Peyer's patch (tissue), 4 donors: ENCODE results near the gene GABBR2. TPM values are rescaled to one million over a fixed set of nuclear protein-coding genes. Genes with fewer than 3 reads are reported as not detected.

ENCODE experiments used
- DNase-seq, 3 donors: peaks; one replicate each; pipeline ENCODE4 v3.0.0-alpha.2; 2017 to 2019
- H3K27ac ChIP-seq, 4 donors: fragments of 200-600 bp; sonication (generic); one replicate each; pipeline ENCODE4 v1.5.1; 2016 to 2019
- H3K27me3 ChIP-seq, 2 donors: fragments of 200-600 bp; sonication (generic); one replicate each; pipeline ENCODE4 v1.5.1; 2019
- H3K36me3 ChIP-seq, 3 donors: fragments of 200-600 bp; sonication (generic); one replicate each; pipeline ENCODE4 v1.5.1; 2016 to 2019
- H3K4me1 ChIP-seq, 4 donors: fragments of 200-600 bp; sonication (generic); one replicate each; pipeline ENCODE4 v1.5.1; 2016 to 2019
- H3K4me3 ChIP-seq, 4 donors: fragments of 200-600 bp; sonication (generic); 1 replicate in 3 of 4; 2 replicates in 1 of 4; pipeline ENCODE4 v1.5.1; 2016 to 2019; ENCODE audit warnings: mild to moderate bottlenecking in 1 of 4
- H3K9me3 ChIP-seq, 4 donors: fragments of 200-600 bp; sonication (generic); one replicate each; pipeline ENCODE4 v1.5.1; 2016 to 2019; ENCODE audit warnings: mild to moderate bottlenecking in 1 of 4
- CTCF ChIP-seq, 6 experiments: fragments of 450-650 bp in 4 of 6; fragments of 200-600 bp in 2 of 6; sonication (generic) in 1 of 6; IDR thresholded peaks; one replicate each; pipeline ENCODE4 v1.5.1; 2017 to 2019; ENCODE audit warnings: antibody characterized with exemption in 6 of 6, mild to moderate bottlenecking in 3 of 6, moderate library complexity in 1 of 6
- POLR2A ChIP-seq, 2 donors: fragments of 450-650 bp; IDR thresholded peaks; one replicate each; pipeline ENCODE4 v1.5.1; 2017; ENCODE audit warnings: antibody characterized with exemption in 2 of 2, mild to moderate bottlenecking in 2 of 2, moderate library complexity in 2 of 2
- total RNA-seq, 4 donors: library from RNA; depleted of rRNA; stranded (reverse); fragments of >200 nt; gene quantifications; one replicate each; pipeline ENCODE4 v1.1.0, GENCODE V29; 2016

Gene GABBR2
- total RNA-seq, 4 donors from 2014 or later, result not detected

- no peak overlapping the region for H3K4me3 ChIP-seq
- H3K27ac ChIP-seq, result no peak overlapping the region
- no peak for DNase-seq
- no peaks in the 10 kb centered on the region for H3K9me3 ChIP-seq
- no peak for TF ChIP-seq CTCF (IDR thresholded peaks at IDR 0.05)
- H3K4me1 ChIP-seq, result no peaks in the 10 kb centered on the region
- no peaks in the 10 kb centered on the region for H3K36me3 ChIP-seq
- no peaks in the 10 kb centered on the region for H3K27me3 ChIP-seq
Observed at GRCh38 chr9:98449871-98450270, 258.9 kb downstream of the GABBR2 start.

GRCh38 chr9:98445576-98445975 is 263.2 kb downstream of the GABBR2 start:
- Histone ChIP-seq H3K9me3 (no peaks in the 10 kb centered on the region), H3K27ac (no peak overlapping the region), H3K4me1 (no peaks in the 10 kb centered on the region), H3K27me3 (no peaks in the 10 kb centered on the region), H3K4me3 (no peak overlapping the region), H3K36me3 (no peaks in the 10 kb centered on the region)
- no peak for DNase-seq
- TF ChIP-seq POLR2A (IDR thresholded peaks at IDR 0.05), result no peak
- no peak for TF ChIP-seq CTCF (IDR thresholded peaks at IDR 0.05)

GRCh38 chr9:98444601-98445000 is 264.1 kb downstream of the GABBR2 start:
- Histone ChIP-seq H3K27me3 (no peaks in the 10 kb centered on the region), H3K27ac (no peak overlapping the region), H3K36me3 (no peaks in the 10 kb centered on the region), H3K9me3 (no peaks in the 10 kb centered on the region), H3K4me3 (no peak overlapping the region), H3K4me1 (no peaks in the 10 kb centered on the region)
- DNase-seq, result no peak
- TF ChIP-seq POLR2A (IDR thresholded peaks at IDR 0.05), result no peak
- no peak for TF ChIP-seq CTCF (IDR thresholded peaks at IDR 0.05)

- Histone ChIP-seq H3K36me3 (no peaks in the 10 kb centered on the region), H3K27me3 (no peaks in the 10 kb centered on the region), H3K27ac (no peak overlapping the region), H3K4me1 (no peaks in the 10 kb centered on the region), H3K9me3 (no peaks in the 10 kb centered on the region), H3K4me3 (no peak overlapping the region)
- no peak for TF ChIP-seq CTCF (IDR thresholded peaks at IDR 0.05)
- TF ChIP-seq POLR2A (IDR thresholded peaks at IDR 0.05), result no peak
- no peak for DNase-seq
Observed at GRCh38 chr9:98442541-98442940, 266.2 kb downstream of the GABBR2 start.

- Histone ChIP-seq H3K27me3 (no peaks in the 10 kb centered on the region), H3K27ac (no peak overlapping the region), H3K9me3 (no peaks in the 10 kb centered on the region), H3K4me3 (no peak overlapping the region), H3K4me1 (no peaks in the 10 kb centered on the region), H3K36me3 (no peaks in the 10 kb centered on the region)
- TF ChIP-seq POLR2A (IDR thresholded peaks at IDR 0.05), result no peak
- TF ChIP-seq CTCF (IDR thresholded peaks at IDR 0.05), result no peak
- DNase-seq, result no peak
Observed at GRCh38 chr9:98442114-98442513, 266.6 kb downstream of the GABBR2 start.

GRCh38 chr9:98438666-98439065 is 270.1 kb downstream of the GABBR2 start:
- Histone ChIP-seq H3K4me1 (no peaks in the 10 kb centered on the region), H3K36me3 (no peaks in the 10 kb centered on the region), H3K27me3 (no peaks in the 10 kb centered on the region), H3K9me3 (no peaks in the 10 kb centered on the region), H3K4me3 (no peak overlapping the region), H3K27ac (no peak overlapping the region)
- no peak for DNase-seq
- TF ChIP-seq CTCF (IDR thresholded peaks at IDR 0.05), result no peak
- TF ChIP-seq POLR2A (IDR thresholded peaks at IDR 0.05), result no peak
